ENCODE data around the gene BYSL. TPM values are rescaled to one million over a fixed set of nuclear protein-coding genes. Genes with fewer than 3 reads are reported as not detected.

BYSL gene
- total and polyA plus RNA-seq, 4 donors, result 3.4 to 12.0 (median 7.6) TPM

DNA sequence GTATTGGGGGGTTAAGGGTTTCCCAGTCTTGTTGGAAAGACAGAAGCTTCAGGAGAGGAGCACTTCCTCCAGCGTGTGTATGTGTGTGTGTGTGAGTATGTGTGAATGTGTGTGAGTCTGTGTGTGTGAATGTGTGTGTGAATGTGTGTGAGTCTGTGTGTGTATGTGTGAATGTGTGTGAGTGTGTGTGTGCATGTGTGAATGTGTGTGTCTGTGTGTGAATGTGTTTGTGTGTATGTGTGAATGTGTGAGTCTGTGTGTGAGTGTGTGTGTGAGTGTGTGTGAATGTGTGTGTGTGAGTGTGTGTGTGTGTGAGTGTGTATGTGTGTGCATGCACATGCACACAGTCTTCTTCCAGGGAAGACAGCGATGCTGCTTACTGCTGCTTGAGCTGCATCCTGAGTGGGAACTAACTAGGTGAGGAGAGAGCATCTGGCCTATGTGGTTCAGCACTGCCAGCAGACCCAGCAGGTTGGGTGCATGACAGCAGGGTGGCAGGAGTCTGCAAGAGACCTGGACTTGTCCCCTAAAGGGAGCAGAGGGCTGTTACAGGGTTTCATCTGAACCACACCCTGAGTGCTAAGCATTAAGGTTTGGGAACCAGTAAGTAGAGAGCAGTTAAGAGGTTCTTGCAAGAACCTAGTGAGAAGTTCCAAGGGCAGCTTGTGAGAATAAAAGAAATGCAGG lies 43.0 kb downstream of the BYSL start:
- ATAC-seq (ENCODE audit: low FRiP score), result no peak
- no peaks in the 10 kb centered on the region for H3K4me1 ChIP-seq (ENCODE audit: control insufficient read depth in 1 of 2, insufficient read depth in 2 of 2, low read length in 2 of 2)
- H3K9me3 ChIP-seq (ENCODE audit: control insufficient read depth, low read length), result no peaks in the 10 kb centered on the region
- intact Hi-C loops (cut with DNase I), result no loop called here
- H3K4me3 ChIP-seq (ENCODE audit: low read length in 2 of 2), result no peak overlapping the region
- no peaks in the 10 kb centered on the region for H3K27me3 ChIP-seq (ENCODE audit: control insufficient read depth in 1 of 2, insufficient read depth in 2 of 2, low read length in 1 of 2)
- no peak overlapping the region for H3K27ac ChIP-seq (ENCODE audit: low read depth in 1 of 2, low read length in 2 of 2)
- H3K36me3 ChIP-seq (ENCODE audit: control insufficient read depth in 1 of 2, insufficient read depth in 2 of 2, low read length in 1 of 2), result no peaks in the 10 kb centered on the region
- 57 to 66% methylated on average over 2 of the region's 2 CpGs for WGBS, 2 donors
- DNase-seq, result no peak

DNA sequence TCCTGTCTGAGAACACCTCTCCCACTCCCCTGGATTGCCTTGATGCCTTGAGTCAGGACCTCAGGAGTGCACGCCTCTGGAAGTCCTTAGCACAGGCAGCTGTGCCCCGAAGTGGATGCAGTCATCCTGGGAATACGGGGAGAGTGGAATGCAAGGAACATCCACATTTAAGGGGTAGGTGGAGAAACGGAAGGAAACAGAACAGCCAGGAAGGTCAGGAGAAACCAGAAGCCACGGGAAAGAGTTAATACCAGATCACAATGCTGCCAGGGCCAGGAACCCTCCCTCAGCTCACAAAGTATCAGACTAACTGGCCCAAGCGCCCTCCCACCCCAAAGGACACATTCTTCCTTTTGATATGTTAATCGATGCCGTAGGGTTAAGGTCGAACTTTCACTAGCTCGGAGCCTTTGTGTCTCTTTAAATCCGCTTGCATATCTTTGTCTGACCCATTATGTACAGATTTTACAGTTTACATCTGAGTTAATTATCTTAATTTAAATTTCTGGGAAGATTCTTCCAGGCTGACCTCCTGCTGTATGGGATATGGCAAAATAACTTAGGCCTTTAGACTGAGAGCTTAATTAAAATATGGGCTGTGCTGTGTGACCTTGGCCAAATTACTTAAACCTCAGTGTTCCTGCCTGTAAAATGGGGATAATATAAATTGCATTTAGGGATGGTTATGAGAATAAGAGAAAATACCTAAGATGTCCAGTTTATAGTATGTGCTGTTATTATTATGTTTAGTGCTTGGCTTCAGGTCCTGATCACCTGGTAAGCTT lies 44.3 kb downstream of the BYSL start:
- Histone ChIP-seq H3K27me3 (ENCODE audit: control insufficient read depth in 1 of 2, insufficient read depth in 2 of 2, low read length in 1 of 2) (no peaks in the 10 kb centered on the region), H3K4me3 (ENCODE audit: low read length in 2 of 2) (no peak overlapping the region), H3K9me3 (ENCODE audit: control insufficient read depth, low read length) (no peaks in the 10 kb centered on the region), H3K27ac (ENCODE audit: low read depth in 1 of 2, low read length in 2 of 2) (no peak overlapping the region), H3K36me3 (ENCODE audit: control insufficient read depth in 1 of 2, insufficient read depth in 2 of 2, low read length in 1 of 2) (no peaks in the 10 kb centered on the region), H3K4me1 (ENCODE audit: control insufficient read depth in 1 of 2, insufficient read depth in 2 of 2, low read length in 2 of 2) (no peaks in the 10 kb centered on the region)
- intact Hi-C loops (cut with DNase I), result no loop called here
- 62 to 68% methylated on average over 11 of the region's 11 CpGs for WGBS, 2 donors
- ATAC-seq (ENCODE audit: low FRiP score) (no peak), DNase-seq (no peak)

DNA sequence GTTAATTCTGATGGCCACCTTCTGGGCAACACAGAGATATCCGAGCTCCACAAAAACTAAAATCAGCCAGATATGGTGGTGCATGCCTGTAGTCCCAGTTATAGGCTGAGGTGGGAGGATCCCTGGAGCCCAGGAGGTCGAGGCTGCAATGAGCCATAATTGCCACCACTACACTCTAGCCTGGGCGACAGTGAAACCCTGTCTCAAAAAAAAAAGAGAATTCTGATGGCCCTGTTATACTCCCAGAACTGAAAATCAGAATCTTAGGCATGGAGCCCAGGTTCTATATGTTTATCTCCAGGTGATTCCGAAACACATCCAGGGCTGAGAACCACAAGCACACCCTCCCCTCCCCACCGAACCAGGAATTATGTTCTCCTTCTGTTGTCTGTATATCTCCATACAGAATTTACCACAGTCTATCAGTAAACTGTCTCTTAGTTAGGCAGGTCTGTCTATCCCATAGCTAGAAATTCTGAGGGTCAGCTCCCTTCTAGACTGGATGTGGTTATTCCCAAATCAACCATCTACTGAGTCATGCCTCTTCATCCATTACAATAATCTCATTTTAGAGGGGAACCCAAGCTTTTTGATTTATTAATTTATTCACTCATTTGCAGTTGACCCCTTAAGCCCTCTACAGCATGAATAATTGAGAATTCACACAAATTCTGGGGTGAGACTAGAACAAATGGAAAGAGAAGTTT lies 45.1 kb downstream of the BYSL start:
- H3K4me3 ChIP-seq (ENCODE audit: low read length in 2 of 2), result no peak overlapping the region
- H3K36me3 ChIP-seq (ENCODE audit: control insufficient read depth in 1 of 2, insufficient read depth in 2 of 2, low read length in 1 of 2), result no peaks in the 10 kb centered on the region
- H3K27me3 ChIP-seq (ENCODE audit: control insufficient read depth in 1 of 2, insufficient read depth in 2 of 2, low read length in 1 of 2), result no peaks in the 10 kb centered on the region
- ATAC-seq (ENCODE audit: low FRiP score) (no peak), DNase-seq (no peak)
- intact Hi-C loops (cut with DNase I), result no loop called here
- H3K9me3 ChIP-seq (ENCODE audit: control insufficient read depth, low read length), result no peaks in the 10 kb centered on the region
- no peaks in the 10 kb centered on the region for H3K4me1 ChIP-seq (ENCODE audit: control insufficient read depth in 1 of 2, insufficient read depth in 2 of 2, low read length in 2 of 2)
- no peak overlapping the region for H3K27ac ChIP-seq (ENCODE audit: low read depth in 1 of 2, low read length in 2 of 2)
- 73 to 74% methylated on average over 5 of the region's 5 CpGs for WGBS, 2 donors

DNA sequence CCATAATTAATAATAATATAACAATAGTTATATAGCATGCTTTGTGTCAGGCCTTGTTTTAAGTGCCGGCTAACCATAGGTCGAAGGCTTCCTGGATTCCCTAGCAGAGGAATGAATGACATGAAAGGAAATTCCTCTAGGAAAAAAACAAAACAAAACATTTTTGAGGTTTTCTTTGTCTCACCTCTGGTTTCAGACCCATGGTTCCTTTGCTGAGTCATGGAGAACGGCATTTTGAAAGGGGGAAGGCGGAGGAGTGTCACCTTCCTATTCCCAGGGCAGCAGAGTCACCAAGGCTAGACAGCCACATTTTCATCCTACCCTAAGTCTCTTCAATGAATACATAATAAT lies 45.6 kb downstream of the BYSL start:
- Histone ChIP-seq H3K36me3 (ENCODE audit: control insufficient read depth in 1 of 2, insufficient read depth in 2 of 2, low read length in 1 of 2) (no peaks in the 10 kb centered on the region), H3K9me3 (ENCODE audit: control insufficient read depth, low read length) (no peaks in the 10 kb centered on the region), H3K4me1 (ENCODE audit: control insufficient read depth in 1 of 2, insufficient read depth in 2 of 2, low read length in 2 of 2) (no peaks in the 10 kb centered on the region), H3K27me3 (ENCODE audit: control insufficient read depth in 1 of 2, insufficient read depth in 2 of 2, low read length in 1 of 2) (no peaks in the 10 kb centered on the region), H3K4me3 (ENCODE audit: low read length in 2 of 2) (no peak overlapping the region), H3K27ac (ENCODE audit: low read depth in 1 of 2, low read length in 2 of 2) (no peak overlapping the region)
- DNase-seq, result no peak
- ATAC-seq (ENCODE audit: low FRiP score), result no peak
- intact Hi-C loops (cut with DNase I), result no loop called here
- WGBS, 2 donors, result 75 to 78% methylated on average over 4 of the region's 4 CpGs

DNA sequence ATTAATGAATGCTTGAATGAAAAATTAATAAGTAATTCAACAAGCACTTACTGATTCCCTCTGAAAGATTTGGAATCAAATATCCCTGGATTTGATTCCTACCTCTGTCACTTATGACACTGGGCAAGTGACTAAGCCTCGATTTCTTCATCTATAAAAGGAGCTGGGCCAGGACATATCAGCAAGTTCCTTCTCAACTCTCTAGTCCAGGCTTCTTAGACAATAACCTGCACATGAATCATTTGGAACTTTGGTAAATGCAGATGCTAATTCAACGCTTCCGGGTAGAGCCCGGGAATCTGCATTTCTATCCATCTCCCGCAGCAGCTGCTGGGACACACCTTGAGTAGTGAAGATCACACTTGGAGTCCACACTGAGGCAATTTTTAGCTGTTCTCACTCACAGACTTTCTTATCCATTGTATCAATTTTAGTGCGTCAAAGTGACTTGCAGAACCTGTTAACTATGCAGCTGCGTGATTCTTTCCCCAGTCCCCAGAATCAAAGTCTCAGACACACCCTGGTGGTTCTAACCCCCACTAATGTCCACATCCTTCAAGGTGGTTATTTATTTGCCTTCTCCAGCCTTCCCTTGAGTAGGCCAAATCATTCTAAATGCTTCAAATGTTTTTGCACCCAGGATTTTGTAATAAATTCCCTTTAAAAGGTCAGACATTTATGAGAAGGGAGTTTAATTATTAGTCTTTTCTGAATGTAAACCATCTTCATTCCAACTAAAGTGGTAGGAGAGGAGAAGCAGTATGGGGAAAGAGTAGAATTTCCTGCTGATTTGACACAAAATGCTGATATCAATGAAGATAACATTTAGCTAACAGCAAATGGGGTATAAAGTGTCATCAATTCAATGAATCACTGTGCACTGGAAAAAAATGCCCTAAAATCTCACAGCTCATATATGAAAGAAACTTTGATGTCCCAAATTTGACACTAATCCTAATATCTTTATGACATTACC lies 46.3 kb downstream of the BYSL start:
- WGBS, 2 donors, result 88 to 90% methylated on average over 7 of the region's 7 CpGs
- no peak overlapping the region for H3K4me3 ChIP-seq (ENCODE audit: low read length in 2 of 2)

DNA sequence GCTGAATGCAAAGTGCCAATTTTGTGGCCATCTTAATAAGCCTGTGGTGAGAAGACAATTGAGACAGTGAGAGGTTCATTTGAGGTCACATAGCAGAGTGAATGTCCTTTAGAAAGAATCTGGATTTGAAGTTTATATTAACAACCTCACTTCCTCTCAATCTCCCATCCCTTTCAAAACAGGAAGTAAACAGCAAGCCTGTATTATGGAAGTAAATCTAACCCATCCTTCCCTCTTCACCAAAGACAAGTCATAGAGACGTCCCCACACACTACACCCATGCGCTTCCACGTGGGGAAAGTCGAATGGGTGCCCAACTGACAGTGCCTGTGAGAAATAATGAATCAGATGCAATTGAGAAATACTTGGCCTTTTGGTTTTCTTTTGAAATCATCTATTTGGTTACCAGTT lies 49.1 kb downstream of the BYSL start:
- intact Hi-C loops (cut with DNase I), result no loop called here
- DNase-seq (peak in 1 of 2 donors; percentile 60), ATAC-seq (ENCODE audit: low FRiP score) (peak; percentile 50)
- Histone ChIP-seq H3K36me3 (ENCODE audit: control insufficient read depth in 1 of 2, insufficient read depth in 2 of 2, low read length in 1 of 2) (no peaks in the 10 kb centered on the region), H3K4me1 (ENCODE audit: control insufficient read depth in 1 of 2, insufficient read depth in 2 of 2, low read length in 2 of 2) (no peaks in the 10 kb centered on the region), H3K27ac (ENCODE audit: low read depth in 1 of 2, low read length in 2 of 2) (no peak overlapping the region), H3K9me3 (ENCODE audit: control insufficient read depth, low read length) (no peaks in the 10 kb centered on the region), H3K27me3 (ENCODE audit: control insufficient read depth in 1 of 2, insufficient read depth in 2 of 2, low read length in 1 of 2) (no peaks in the 10 kb centered on the region), H3K4me3 (ENCODE audit: low read length in 2 of 2) (no peak overlapping the region)
- 64 to 69% methylated on average over 4 of the region's 4 CpGs for WGBS, 2 donors

More for the DNA sequence above, 46.3 kb downstream of the BYSL start:
- ATAC-seq (ENCODE audit: low FRiP score), result no peak
- Histone ChIP-seq H3K27ac (ENCODE audit: low read depth in 1 of 2, low read length in 2 of 2) (no peak overlapping the region), H3K36me3 (ENCODE audit: control insufficient read depth in 1 of 2, insufficient read depth in 2 of 2, low read length in 1 of 2) (no peaks in the 10 kb centered on the region), H3K4me1 (ENCODE audit: control insufficient read depth in 1 of 2, insufficient read depth in 2 of 2, low read length in 2 of 2) (no peaks in the 10 kb centered on the region), H3K27me3 (ENCODE audit: control insufficient read depth in 1 of 2, insufficient read depth in 2 of 2, low read length in 1 of 2) (no peaks in the 10 kb centered on the region), H3K9me3 (ENCODE audit: control insufficient read depth, low read length) (no peaks in the 10 kb centered on the region)
- no peak for DNase-seq
- intact Hi-C loops (cut with DNase I), result no loop called here

DNA sequence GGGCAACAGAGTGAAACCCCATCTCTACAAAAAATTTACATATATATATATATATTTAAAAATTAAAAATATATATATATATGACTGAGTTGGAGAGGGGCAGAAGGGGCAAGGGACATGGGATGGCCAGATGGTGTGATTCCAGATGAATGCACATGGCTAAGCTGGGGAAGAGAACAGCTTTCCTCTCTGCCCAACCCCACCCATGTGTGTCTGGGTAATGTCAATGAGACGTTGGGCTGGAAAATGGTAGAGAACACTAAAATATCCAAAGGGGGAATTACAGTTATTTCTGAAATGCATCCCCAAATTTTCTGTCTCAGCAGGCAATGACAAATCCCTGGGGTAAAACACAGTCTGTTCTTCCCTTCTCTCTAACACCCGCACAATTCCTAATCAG lies 51.5 kb downstream of the BYSL start:
- no peak overlapping the region for H3K27ac ChIP-seq (ENCODE audit: low read depth in 1 of 2, low read length in 2 of 2)
- H3K9me3 ChIP-seq (ENCODE audit: control insufficient read depth, low read length), result no peaks in the 10 kb centered on the region
- ATAC-seq (ENCODE audit: low FRiP score) (no peak), DNase-seq (no peak)
- no peaks in the 10 kb centered on the region for H3K4me1 ChIP-seq (ENCODE audit: control insufficient read depth in 1 of 2, insufficient read depth in 2 of 2, low read length in 2 of 2)
- H3K4me3 ChIP-seq (ENCODE audit: low read length in 2 of 2), result no peak overlapping the region
- intact Hi-C loops (cut with DNase I), result no loop called here
- H3K27me3 ChIP-seq (ENCODE audit: control insufficient read depth in 1 of 2, insufficient read depth in 2 of 2, low read length in 1 of 2), result no peaks in the 10 kb centered on the region
- no peaks in the 10 kb centered on the region for H3K36me3 ChIP-seq (ENCODE audit: control insufficient read depth in 1 of 2, insufficient read depth in 2 of 2, low read length in 1 of 2)
- WGBS, 2 donors, result 61 to 64% methylated on average over 2 of the region's 2 CpGs

DNA sequence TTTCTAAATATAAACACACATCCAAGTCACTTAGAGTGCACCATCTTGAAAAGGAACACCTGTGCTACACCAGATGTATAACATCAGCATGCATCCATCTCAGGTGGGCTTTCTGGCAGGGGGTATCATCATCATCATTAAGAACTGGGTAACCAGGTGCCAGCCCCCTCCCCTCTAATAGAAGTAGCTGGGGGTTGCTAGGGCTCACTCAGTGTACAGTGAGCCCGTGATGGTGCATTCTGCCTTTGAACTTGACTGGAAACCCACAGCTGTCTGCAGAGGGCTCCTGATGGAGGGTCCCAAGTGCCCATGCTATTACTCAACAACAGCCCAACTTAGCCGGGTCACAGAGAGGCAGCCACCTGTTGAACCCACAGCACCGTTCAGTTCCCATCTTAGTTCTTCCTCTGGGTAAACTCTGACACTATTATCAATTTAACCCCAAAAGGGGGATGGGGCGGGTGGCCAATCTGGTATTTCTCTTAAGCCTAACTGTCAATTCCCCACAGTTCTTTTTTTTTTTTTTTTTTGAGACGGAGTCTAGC lies 53.1 kb downstream of the BYSL start:
- intact Hi-C loops (cut with DNase I), result no loop called here
- no peaks in the 10 kb centered on the region for H3K27me3 ChIP-seq (ENCODE audit: control insufficient read depth in 1 of 2, insufficient read depth in 2 of 2, low read length in 1 of 2)
- 93 to 100% methylated on average over 5 of the region's 5 CpGs for WGBS, 2 donors
- H3K4me3 ChIP-seq (ENCODE audit: low read length in 2 of 2), result no peak overlapping the region
- no peaks in the 10 kb centered on the region for H3K4me1 ChIP-seq (ENCODE audit: control insufficient read depth in 1 of 2, insufficient read depth in 2 of 2, low read length in 2 of 2)
- no peaks in the 10 kb centered on the region for H3K36me3 ChIP-seq (ENCODE audit: control insufficient read depth in 1 of 2, insufficient read depth in 2 of 2, low read length in 1 of 2)
- H3K27ac ChIP-seq (ENCODE audit: low read depth in 1 of 2, low read length in 2 of 2), result no peak overlapping the region
- DNase-seq (no peak), ATAC-seq (ENCODE audit: low FRiP score) (no peak)
- H3K9me3 ChIP-seq (ENCODE audit: control insufficient read depth, low read length), result no peaks in the 10 kb centered on the region

Data from aorta (tissue), 5 donors.